Left ventricle myocardium inferior (tissue), 1 donor: ENCODE results near the gene SNRPB2. TPM values are rescaled to one million over a fixed set of nuclear protein-coding genes. Genes with fewer than 3 reads are reported as not detected.
A peak's percentile ranks its signal among the peaks of the same experiment; 100 is the strongest.

Experiments
- DNase-seq: peaks from one replicate; pipeline ENCODE4 v3.0.0-alpha.2; 2020
- H3K27ac ChIP-seq: fragments of 200-600 bp; replicated peaks from 2 replicates; pipeline ENCODE4 v1.8.0; 2021
- H3K27me3 ChIP-seq: fragments of 200-600 bp; 2 replicates; pipeline ENCODE4 v1.8.0; 2021; ENCODE audit warnings: low read depth
- H3K36me3 ChIP-seq: fragments of 200-600 bp; 2 replicates; pipeline ENCODE4 v1.8.0; 2021
- H3K4me1 ChIP-seq: fragments of 200-600 bp; 2 replicates; pipeline ENCODE4 v1.8.0; 2021
- H3K4me3 ChIP-seq: fragments of 200-600 bp; 2 replicates; pipeline ENCODE4 v1.8.0; 2021; ENCODE audit warnings: mild to moderate bottlenecking, moderate library complexity
- H3K9me3 ChIP-seq: fragments of 200-600 bp; replicated peaks from 2 replicates; pipeline ENCODE4 v1.8.0; 2021
- CTCF ChIP-seq: fragments of 200-600 bp; IDR thresholded peaks from 2 replicates; pipeline ENCODE4 v1.8.0; 2021; ENCODE audit warnings: antibody characterized with exemption, mild to moderate bottlenecking, borderline replicate concordance
- intact Hi-C: fragments of 100-400 bp; cut with micrococcal nuclease; formaldehyde crosslinking; loops from one replicate; pipeline ENCODE4 v1.11.0; 2022
- total RNA-seq: library from RNA; stranded (reverse); fragmentation: NEBNext Ultra II Directional; extraction: Animal tissue kit (Norgen Biotek cat#: 25700); gene quantifications from one replicate; pipeline ENCODE4 v1.2.1, GENCODE V29; 2021
- donor health status: DM: no; HTN: yes; CAD: no; lungs with severe emphysema.

SNRPB2 gene
- total RNA-seq, 1 donor from 2014 or later = 35.0 TPM

DNA sequence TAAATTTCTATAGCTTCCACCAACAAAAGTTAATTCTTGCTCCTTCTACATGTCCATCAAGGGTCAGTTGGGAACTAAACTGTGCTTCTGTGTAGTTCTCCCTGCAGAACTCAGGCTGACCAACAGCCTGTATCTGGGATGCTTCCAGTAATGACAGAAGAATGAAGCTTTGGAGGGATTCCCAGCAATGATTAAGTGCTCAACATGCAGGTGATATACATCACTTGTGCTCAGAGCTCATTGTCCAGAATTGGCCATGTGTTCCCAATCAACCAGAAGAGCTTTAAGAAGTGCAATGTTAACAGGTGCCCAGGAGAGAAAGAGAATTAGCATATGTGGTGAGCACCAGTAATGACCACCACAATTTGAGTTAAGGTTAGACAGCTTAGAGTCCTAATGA, 37.4 kb upstream of the SNRPB2 start:
- Histone ChIP-seq H3K9me3 (no peaks in the 10 kb centered on the region), H3K4me3 (no peak overlapping the region), H3K4me1 (peaks cover 3% of the 10 kb centered on the region), H3K27ac (no peak overlapping the region), H3K27me3 (peaks cover 17% of the 10 kb centered on the region), H3K36me3 (no peaks in the 10 kb centered on the region)
- intact Hi-C loops = no loop called here
- no peak for TF ChIP-seq CTCF
- no peak for DNase-seq

DNA sequence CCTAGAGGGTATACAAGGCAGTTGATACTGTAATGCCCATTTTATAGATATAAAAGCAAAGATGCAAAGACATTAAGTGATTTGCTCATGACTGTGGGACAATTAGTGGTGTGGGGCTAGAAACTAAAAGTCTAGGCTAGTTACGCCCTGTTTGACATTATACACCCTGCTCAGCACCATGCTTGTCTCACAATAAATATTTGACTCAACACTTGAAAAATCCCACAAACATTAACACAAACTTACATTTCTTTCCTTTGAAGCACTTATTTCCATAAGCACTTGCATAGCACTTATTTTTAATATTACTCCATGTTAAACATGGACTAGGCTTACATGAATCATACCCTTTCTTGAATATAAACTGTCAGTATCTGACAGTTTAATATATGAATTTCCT, 36.5 kb upstream of the SNRPB2 start:
- DNase-seq = no peak
- Histone ChIP-seq H3K4me3 (no peak overlapping the region), H3K36me3 (no peaks in the 10 kb centered on the region), H3K27me3 (peaks cover 14% of the 10 kb centered on the region), H3K9me3 (no peaks in the 10 kb centered on the region), H3K27ac (no peak overlapping the region), H3K4me1 (peaks cover 3% of the 10 kb centered on the region)
- intact Hi-C loops = no loop called here
- TF ChIP-seq CTCF = no peak

GRCh38 chr20:16694161-16694560, 35.7 kb upstream of the SNRPB2 start:
- no peak for DNase-seq
- no peak for TF ChIP-seq CTCF
- Histone ChIP-seq H3K4me1 (peaks cover 3% of the 10 kb centered on the region), H3K27me3 (peaks cover 11% of the 10 kb centered on the region), H3K9me3 (no peaks in the 10 kb centered on the region), H3K4me3 (no peak overlapping the region), H3K36me3 (no peaks in the 10 kb centered on the region), H3K27ac (no peak overlapping the region)
- intact Hi-C loops = no loop called here

- TF ChIP-seq CTCF = no peak
- intact Hi-C loops = no loop called here
- no peaks in the 10 kb centered on the region for H3K9me3 ChIP-seq
- peaks cover 7% of the 10 kb centered on the region for H3K27me3 ChIP-seq
- no peaks in the 10 kb centered on the region for H3K36me3 ChIP-seq
- peaks cover 3% of the 10 kb centered on the region for H3K4me1 ChIP-seq
- no peak overlapping the region for H3K4me3 ChIP-seq
- no peak overlapping the region for H3K27ac ChIP-seq
- no peak for DNase-seq
Measured at GRCh38 chr20:16695628-16696027, 34.2 kb upstream of the SNRPB2 start.

DNA sequence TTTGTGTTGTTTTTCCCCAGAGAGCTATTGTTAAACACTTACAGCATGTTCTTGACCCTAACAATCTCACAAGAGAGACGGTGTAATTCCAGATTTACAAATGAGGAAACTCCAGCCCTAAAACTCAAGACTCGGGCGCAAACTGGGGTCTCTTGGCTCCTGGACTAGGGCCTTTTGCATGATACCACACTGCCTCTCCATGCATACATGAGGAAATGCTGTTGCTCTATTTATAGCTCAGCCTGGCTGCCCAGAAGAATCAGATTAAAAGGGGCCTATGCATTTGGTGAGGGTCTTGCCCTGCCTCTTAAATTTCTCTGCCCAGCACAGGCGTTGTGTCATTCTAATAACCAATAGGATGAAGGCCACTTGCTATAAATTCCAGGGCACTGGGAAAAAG, 30.5 kb upstream of the SNRPB2 start:
- Histone ChIP-seq H3K9me3 (no peaks in the 10 kb centered on the region), H3K27ac (no peak overlapping the region), H3K4me3 (no peak overlapping the region), H3K27me3 (peaks cover 11% of the 10 kb centered on the region), H3K4me1 (no peaks in the 10 kb centered on the region), H3K36me3 (no peaks in the 10 kb centered on the region)
- no peak for DNase-seq
- TF ChIP-seq CTCF = peak; percentile 25
- intact Hi-C loops = no loop called here

GRCh38 chr20:16701296-16701695, 28.5 kb upstream of the SNRPB2 start:
- Histone ChIP-seq H3K4me1 (no peaks in the 10 kb centered on the region), H3K4me3 (no peak overlapping the region), H3K27ac (no peak overlapping the region), H3K9me3 (no peaks in the 10 kb centered on the region), H3K27me3 (peaks cover 17% of the 10 kb centered on the region), H3K36me3 (no peaks in the 10 kb centered on the region)
- TF ChIP-seq CTCF = peak; percentile 46
- DNase-seq = no peak
- intact Hi-C loops = no loop called here
